DMS153 treated with DMSO at 0.1 percent for 48 hours (cell line): Measurements from ENCODE around the gene TRIM34.
"Not testable (repeated sequence)": the region's sequence is repeated elsewhere in the genome, so short reads cannot be mapped to it uniquely, and the experiment has no call there.

ENCODE experiments used
- DNase-seq: peaks from one replicate; lab custom pipeline; 2025; ENCODE audit not compliant: unreplicated experiment; lab: John Stamatoyannopoulos, UW

The TRIM34 gene

DNA sequence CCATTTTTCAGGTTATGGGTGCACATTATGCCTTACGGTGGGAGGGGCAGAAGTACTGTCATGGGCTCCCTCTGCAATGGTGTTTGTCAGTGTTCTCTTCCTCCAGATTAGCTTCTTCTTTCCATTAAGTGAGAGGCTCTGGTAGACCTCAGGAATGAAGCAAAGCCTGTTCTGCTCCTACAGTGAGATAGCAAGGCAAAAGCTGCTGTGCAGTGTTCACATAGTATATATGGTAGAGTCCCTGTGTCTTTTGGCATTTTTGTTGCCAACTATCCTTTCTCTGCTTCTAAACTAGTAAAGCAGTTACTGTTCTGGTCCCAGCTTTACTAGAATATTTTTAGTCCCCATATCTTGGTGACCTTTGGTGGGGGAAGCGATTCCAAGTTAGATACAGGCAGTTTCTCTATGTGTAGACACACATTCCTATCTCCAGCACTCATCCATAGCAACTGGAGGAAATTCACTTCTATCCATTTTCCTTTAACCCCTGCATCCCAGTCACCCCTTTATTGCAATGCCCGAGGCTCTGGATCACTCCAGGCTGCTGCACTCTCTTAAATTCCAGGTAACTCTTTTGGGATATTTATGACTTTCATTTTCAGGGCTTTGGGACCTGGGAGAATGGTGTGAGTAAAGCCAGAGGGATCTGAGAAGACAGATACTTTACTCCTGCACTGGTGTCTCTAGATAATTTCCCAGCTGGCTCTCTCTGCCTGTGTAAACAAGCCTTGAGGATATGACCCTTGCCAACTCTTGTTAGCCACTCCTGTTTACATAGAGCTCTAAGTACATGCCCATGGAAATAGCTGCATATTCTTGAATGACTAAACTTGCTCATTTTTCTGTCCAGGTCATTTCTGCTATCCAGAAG lies 3.9 kb upstream of the TRIM34 start:
- DNase-seq = no peak

DNA sequence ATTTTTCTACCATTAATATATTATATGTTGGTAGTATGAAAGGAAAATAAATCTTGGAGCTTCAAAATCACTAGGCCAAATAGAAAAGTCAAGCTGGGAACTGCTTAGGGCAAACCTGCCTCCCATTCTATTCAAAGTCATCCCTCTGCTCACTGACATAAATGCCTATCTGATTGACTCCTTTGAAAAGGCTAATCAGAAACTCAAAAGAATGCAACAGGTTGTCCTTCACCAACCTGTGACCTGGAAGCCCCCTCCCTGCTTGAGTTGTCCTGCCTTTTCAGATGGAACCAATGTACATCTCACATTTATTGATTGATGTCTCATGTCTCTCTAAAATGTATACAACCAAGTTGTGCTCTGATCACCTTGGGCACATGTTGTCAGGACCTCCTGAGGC lies 3.2 kb upstream of the TRIM34 start:
- DNase-seq = no peak

DNA sequence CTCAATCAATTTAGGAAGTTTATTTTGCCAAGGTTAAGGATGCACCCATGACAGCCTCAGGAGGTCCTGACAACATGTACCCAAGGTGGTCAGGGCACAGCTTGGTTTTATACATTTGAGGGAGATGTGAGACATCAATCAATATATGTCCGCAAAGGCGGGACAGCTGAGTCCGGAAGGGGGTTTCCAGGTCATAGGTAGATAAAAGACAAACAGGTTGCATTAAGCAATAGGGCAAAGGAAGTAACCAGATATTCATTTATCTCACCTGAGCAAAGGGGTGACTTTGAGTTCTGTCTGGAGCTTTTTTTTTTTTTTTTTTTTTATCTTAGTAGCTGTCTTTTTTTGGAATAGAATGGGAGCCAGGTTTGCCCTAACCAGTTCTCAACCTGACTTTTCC lies 2.0 kb upstream of the TRIM34 start:
- no peak for DNase-seq

DNA sequence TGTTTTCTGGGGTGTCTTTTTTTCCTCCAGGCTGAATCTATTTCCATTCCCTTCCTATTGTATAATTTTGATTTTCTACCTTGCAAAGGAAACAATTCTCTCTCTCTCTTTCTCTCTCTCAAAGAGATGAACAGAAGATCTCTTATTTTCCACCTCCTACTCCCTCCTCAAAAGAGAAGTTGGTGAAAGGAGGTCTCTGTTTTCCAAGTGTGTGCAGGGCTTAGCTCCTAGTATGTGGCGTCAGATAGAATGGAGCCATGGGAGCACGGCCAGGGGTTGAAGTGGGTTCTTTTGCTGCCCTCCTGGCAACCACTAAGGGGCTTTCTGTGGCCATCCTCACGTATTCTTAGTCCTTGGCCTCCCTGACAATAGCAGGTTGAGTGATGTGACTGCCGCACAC lies 480 bp downstream of the TRIM34 start:
- no peak for DNase-seq

DNA sequence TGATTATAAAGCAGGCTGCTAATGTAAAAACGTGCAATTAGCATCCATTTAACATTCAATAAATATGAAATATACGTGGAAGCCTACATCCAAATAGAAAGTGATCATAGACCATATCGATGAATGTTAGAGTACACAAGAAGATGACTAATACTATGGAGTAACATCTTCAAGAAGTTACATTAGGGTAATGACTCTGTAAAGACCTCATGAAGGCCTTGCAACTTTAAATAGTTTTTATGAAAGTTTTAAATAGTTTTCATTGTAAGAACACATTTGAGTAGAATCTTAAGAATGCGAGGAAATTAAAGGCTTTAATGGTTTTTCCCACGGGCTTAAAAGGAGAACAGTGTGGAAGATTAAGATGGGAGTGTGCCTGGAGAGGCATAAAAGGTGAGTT lies 1.4 kb downstream of the TRIM34 start:
- DNase-seq = no peak

DNA sequence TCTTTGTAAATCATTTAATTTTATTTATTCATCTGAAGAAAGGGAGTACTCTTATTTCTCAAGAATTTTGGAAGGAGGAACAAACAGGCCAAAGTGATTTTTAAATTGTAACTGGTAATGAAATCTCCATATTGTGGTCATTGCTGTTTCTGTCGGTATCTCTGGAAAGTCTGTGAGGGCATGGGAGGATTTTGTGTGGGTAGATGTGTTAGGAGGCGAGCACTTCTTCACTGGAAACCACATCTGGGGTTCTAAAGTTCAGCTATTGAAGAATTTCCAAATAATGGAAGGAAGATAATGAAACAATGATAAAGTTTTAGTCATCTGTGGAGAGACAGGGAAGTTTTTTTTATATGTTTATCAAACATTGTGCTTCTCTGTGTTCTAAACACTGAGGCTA lies 6.6 kb downstream of the TRIM34 start:
- no peak for DNase-seq

DNA sequence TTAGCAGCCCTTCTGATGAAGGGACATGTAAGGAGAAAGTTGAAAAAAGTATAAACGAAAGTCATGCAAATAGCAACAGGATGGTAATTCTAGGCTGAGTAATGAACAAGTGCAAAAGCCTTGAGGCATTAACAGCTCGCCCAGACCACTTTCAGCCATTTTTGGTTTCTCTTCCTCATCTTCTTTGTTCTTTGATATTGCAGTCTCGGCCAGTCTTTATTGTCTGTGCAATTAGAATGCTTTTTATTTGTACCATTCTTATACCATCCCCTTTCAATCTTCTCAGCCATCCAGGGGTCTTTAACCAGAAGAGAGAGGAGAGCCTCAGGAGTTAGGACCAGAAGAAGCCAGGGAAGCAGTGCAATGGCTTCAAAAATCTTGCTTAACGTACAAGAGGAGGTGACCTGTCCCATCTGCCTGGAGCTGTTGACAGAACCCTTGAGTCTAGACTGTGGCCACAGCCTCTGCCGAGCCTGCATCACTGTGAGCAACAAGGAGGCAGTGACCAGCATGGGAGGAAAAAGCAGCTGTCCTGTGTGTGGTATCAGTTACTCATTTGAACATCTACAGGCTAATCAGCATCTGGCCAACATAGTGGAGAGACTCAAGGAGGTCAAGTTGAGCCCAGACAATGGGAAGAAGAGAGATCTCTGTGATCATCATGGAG lies 7.3 kb downstream of the TRIM34 start:
- DNase-seq = no peak

DNA sequence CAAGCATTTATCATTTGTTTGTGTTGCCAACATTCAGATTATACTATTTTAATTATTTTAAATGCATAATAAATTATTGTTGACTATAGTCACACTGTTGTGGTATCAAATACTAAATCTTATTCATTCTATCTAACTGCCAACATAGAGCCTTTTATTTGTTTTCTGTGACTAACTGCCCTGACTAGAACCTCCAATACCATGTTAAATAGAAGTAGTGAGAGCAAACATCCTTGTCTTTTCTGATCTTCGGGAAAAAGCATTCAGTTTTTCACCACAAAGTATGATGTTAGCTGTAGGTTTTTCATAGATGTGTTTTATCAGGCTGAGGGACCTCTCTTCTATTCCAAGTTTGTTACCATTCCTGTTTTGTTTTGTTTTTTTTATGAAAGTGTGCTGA lies 15.2 kb downstream of the TRIM34 start:
- DNase-seq = no peak

DNA sequence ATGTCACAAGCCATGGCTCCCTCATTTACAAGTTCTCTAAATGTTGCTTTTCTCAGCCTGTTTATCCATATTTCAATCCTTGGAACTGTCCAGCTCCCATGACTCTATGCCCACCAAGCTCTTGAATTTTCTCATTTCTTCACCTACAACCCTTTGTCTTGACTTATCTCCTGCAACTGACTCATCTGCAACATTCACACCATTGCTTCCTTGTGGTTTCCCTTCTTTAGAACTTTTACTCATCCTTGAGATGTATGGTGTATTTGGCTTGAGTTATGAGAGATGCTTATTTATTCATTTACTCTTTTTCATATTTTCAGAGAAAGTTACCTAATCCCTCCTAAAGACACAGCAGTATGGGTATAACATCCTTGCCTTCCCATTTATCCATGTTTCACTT lies 18.8 kb downstream of the TRIM34 start:
- no peak for DNase-seq

DNA sequence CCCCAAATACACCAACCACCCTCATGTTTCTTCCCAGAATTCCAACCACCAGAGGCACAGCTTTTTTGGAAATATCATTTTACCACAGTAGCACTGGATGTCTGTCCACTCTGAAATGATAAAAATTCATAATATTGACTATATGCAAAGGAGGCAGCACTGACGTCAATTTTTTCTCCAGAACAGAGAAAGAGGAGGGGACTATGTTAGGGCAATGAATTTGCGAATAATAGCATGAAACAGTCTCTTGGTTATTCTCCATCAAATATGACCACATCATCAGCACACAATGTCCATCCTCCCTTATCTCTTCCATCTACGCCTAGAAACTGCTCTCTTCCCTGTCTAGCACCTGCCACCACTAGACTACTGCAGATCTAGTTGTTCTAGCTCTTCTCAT lies 21.3 kb downstream of the TRIM34 start:
- no peak for DNase-seq

DNA sequence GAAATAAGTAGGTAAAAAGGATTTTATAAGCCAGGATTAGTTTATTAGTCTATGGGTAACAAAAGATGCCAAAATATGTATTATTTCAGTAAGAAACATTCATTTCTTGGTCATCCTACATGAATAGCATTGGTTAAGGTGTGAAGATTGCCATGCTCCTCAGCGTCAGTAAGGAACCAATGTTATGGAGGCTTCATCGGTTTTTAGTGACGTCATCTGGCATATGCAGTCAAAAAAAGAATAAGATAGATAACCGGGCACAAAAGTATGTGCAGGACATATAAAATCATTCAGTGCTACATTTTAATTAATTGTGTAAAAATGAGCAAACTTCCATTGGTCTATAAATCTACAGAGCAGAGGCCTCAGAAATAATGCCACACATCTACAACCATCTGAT lies 30.7 kb downstream of the TRIM34 start:
- DNase-seq = no peak

DNA sequence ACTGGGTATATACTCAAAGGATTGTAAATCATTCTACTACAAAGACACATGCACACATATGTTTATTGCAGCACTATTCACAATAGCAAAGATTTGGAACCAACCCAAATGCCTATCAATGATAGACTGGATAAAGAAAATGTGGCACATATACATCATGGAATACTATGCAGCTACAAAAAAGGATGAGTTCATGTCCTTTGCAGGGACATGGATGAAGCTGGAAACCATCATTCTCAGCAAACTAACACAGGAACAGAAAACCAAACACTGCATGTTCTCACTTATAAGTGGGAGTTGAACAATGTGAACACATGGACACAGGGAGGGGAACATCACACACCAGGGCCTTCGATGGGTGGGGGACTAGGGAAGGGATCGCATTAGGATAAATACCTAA lies 32.2 kb downstream of the TRIM34 start:
- not testable (repeated sequence) for DNase-seq

DNA sequence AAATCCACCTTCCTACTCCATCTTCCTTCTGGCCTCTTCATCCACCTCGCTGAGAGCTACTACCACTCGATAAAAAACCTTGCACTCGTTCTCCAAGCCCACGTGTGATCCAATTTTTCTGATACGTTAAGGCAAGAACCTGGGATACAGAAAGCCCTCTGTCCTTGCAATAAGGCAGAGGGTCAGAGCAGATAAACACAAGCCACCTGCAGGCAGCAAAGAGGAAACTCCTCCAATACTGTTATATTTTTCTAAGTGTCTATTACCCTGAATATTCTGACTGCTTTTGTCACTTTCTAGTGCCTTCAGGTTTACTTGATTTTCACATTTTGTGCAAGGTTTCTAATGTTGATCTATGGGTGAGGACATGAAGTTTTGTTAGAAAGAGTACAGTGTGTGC lies 33.5 kb downstream of the TRIM34 start:
- DNase-seq = no peak

DNA sequence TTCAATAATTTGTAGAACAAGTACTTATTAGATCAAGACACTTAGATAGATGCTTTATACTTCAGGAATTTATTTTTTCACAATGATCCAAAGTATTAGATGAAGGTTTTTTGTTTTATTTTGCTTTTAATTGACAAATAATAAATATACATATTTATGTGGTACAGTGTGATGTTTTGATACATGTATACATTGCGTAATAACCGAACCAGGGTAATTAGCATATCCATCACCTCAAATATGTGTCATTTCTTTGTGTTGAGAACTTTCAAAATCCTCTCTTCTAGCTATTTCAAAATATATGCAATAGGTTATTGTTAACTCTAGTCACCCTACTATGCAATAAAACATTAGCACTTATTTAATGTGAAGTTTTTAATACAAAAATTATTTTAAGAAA lies 38.7 kb downstream of the TRIM34 start:
- DNase-seq = no peak

DNA sequence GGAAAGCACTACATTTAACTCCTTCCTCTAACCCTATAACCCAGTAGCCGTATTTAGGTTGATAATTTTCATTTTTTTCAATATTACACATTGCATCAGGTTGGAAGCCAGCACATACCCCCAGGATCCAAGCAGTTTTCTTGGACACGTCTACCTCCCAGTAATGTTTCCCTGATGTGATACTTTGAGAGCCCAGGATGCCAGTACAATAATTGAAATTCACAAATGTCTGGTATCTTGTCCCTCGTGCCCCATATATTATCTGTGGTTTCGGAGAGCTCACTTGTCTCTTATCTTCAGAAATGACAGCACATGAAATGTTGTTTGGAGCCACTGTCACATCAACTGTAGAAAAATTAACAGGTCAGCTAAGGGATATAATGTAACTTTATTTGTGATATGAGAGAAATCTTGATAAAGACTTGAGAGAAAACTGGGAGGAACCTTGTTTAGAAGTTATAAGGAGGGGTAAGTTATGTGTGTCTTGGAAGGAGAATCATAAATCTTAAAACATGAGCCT lies 40.3 kb downstream of the TRIM34 start:
- DNase-seq = no peak

DNA sequence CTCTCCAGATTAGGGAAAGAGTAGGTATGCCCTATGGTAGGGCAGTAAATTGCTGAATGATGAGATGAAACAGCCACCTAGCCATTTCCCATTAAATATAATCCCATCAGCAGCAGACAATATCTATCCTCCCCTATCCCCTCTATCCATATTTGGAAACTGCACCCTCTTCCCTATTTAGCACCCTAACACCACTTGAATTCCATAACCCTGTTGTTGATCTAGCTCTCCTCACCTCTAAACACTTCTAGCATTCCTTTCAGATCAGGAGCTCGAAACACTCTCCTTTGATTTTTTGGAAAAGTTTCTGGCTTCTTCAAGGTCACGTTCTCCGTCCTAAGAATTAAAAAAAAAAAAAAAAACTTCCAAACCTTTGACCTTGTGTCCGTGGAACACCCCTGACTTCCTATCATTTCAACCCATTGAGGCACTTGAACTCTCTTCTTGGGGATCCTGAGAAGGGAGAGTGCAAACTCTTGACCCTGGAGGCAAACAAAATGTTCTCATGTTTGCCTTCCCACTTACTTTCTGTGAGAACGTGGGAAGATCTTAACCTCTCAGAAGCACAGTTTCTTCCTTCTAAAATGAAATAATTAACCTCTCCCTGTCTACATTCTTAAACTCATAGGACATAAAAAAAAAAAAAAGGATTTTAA lies 41.1 kb downstream of the TRIM34 start:
- no peak for DNase-seq

DNA sequence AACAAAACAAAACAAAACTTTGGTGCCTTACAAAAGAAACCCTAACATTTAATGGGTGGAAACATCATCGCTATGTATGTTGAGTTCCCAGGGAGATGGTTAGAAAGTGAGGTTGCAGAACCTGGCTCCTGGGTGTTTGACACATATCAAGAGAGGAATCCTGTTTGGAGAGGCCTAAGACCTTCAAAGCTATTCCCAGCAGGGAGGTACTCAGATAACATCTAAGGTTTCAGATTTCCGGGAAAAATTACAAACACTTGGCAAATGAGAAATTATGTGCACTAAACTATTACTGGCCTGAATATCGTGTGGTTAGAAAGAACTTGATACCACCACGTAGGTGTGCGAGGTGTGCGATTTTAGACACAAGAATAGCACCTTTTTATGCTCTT lies 41.6 kb downstream of the TRIM34 start:
- DNase-seq = no peak

DNA sequence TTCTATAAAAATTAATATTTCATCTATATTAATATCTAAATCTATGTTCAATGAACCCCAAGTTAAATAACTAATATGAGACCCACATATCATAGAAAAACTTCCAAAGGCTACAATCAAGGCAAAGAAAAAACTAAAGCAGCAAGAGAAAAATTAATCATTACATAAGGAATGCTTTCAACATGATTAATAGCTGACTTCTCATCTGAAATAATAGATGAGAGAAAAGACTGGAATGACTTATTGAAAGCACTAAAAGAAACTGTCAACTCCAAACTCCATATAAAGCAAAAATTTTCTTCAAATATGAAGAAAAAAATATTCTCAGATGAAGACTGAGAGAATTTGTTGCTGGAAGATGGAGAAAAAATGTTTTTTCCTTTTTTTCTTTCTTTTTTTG lies 47.0 kb downstream of the TRIM34 start:
- DNase-seq = no peak

DNA sequence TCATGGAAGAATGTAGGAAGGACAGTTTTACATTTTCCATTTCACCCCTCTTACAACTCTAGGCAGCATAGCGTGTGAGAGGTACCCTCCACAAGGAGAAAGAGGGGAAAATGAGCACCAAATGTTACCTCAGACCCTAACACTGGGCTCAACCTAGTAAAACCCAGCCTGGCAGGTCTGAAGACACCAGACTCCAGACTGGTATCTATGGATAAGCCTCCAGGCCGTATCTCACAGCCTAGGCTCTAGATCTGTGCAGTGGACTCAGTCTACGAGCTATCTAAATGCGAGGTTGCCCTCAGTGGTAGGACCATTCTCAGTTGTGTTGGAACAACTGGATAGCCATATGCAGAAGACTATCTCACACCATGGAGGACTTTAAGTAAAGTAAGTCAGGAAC lies 49.6 kb downstream of the TRIM34 start:
- DNase-seq = no peak

DNA sequence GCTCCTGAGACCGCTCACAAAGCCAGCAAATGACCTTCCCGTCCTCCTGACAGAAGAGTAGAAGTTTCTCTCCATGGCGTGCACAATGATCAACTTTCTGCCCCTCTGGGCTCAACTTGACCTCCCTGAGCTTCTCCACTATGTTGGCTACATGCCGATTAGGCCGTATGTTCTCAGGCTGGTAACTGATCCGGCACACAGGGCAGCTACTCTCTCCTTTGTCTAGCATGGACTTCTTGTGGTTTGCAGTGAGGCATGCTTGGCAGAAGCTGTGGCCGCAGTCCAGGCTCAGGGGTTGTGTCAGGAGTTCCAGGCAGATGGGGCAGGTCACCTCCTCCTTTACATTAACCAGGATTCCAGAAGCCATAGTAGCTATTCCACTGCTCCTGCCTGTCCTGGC lies 55.0 kb downstream of the TRIM34 start:
- no peak for DNase-seq

DNA sequence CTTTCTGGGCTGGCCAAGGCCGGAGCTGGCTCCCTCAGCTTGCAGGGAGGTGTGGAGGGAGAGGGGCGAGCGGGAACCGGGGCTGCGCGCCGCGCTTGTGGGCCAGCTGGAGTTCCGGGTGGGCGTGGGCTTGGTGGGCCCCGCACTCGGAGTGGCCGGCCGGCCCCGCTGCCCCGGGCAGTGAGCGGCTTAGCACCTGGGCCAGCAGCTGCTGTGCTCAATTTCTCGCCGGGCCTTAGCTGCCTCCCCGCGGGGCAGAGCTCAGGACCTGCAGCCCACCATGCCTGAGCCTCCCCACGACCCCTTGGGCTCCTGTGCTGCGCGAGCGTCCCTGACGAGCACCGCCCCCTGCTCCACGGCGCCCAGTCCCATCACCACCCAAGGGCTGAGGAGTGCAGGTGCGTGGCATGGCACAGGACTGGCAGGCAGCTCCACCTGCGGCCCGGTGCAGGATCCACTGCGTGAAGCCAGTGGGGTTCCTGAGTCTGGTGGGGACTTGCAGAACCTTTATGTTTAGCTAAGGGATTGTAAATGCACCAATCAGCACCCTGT lies 58.2 kb downstream of the TRIM34 start:
- DNase-seq = not testable (repeated sequence)

DNA sequence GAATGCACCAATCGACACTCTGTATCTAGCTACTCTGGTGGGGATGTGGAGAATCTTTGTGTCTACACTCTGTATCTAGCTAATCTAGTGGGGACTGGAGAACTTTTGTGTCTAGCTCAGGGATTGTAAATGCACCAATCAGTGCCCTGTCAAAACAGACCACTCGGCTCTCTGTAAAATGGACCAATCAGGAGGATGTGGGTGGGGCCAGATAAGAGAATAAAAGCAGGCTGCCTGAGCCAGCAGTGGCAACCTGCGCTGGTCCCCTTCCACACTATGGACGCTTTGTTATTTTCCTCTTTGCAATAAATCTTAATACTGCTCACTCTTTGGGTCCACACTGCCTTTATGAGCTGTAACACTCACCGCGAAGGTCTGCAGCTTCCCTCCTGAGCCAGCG lies 58.8 kb downstream of the TRIM34 start:
- DNase-seq = not testable (repeated sequence)
